ENCODE data around the gene SZT2.
"Not testable (repeated sequence)": the region's sequence is repeated elsewhere in the genome, so short reads cannot be mapped to it uniquely, and the experiment has no call there.

The SZT2 gene

DNA sequence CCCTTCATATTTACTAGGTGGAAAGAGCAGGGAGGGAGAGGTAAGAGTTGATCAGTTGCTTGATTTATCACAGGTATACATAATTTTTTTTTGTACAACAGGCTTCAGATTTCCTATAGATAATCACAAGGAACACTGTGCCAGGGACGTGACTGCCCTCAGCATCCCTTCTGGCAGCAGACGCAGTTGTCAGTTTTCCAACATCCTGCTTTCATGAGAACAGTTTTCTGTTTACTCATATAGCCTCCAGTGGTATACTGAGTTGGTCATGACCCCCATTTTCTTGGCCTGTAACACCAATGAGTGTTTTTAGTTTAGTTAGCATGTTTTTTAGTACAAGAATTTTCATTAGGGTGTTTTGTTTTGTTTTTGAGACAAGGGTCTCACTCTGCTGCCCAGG, 103.1 kb downstream of the SZT2 start:
- DNase-seq (ENCODE audit: low spot score), result no peak

DNA sequence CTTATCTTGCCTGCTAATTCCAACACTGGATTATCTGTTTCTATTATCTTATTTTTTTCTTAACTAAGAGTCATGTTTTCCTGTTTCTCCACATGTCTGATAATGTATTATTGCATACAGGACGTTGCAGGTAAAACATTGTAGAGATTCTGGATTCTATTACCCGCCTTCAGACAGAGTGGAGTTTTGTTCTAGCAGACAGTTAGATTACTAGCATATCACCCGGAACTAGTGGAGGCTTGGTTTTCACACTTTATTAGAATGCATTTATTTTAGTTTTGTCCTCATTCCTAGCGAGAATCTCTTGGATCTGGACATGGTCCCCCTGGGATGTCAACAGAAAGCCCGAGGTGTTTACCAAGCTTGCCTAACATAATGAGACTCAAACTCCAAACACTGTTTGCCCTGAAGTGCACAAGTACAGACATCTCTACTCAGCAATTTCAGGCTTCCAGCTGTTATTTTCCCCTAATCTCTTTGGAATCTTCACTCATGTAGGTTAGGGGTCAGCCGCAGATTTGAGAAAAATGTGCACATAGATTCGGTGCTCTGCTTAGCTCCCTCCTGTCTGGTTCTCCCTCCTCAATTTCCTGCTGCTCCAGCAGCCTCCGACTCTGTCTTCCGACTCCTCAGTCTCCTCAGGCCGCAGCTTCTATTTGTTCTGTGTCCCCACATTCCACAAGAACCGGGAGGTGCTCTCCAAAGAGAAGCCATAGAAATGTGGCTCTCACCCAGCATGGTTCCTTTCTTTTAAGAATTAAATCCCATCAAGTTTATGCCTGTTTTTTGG, 104.2 kb downstream of the SZT2 start:
- DNase-seq (ENCODE audit: low spot score), result no peak

- no peak for DNase-seq (ENCODE audit: low spot score)
These were observed 105.5 kb downstream of the SZT2 start for GRCh38 chr1:43495204-43495603.

- no peak for DNase-seq (ENCODE audit: low spot score)
These were observed 110.2 kb downstream of the SZT2 start for GRCh38 chr1:43499898-43500297.

- not testable (repeated sequence) for DNase-seq (ENCODE audit: low spot score)
These were observed 112.1 kb downstream of the SZT2 start for GRCh38 chr1:43501806-43502205.

DNA sequence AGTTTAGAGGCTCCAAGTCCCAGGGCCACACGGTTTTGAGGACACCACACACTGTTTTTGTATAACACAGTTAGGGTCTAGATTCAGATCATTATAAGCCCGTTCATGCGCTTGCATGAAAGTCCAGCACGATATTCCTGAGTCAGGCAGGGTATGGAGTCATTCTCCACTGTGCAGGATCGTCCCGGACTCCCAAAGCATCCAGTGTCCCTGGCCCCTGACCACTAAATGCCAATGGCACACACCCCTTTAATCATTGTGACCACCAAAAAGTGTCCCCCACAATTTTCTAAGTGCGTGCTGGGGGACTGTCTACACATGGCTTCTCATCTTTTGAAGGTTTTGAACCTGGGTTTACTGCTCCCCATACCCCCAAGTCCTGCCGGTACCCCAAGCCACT, 113.8 kb downstream of the SZT2 start:
- DNase-seq (ENCODE audit: low spot score), result no peak

Data from COLO829 (cell line).